HUES6 (cell line): Measurements from ENCODE around the gene WNK2.

Source experiments
- H3K27ac ChIP-seq: 2 replicates; pipeline ENCODE4 v1.7.0; 2013; ENCODE audit warnings: low read depth, mild to moderate bottlenecking, low read length, inconsistent platforms
- H3K27me3 ChIP-seq: 2 replicates; pipeline ENCODE4 v1.6.1; 2013; ENCODE audit warnings: low read length; ENCODE audit not compliant: control insufficient read depth, insufficient read depth
- H3K36me3 ChIP-seq: 2 replicates; pipeline ENCODE4 v1.6.1; 2013; ENCODE audit warnings: low read length; ENCODE audit not compliant: control insufficient read depth, insufficient read depth
- H3K4me1 ChIP-seq: 2 replicates; pipeline ENCODE4 v1.6.1; 2013; ENCODE audit warnings: low read length; ENCODE audit not compliant: control insufficient read depth, insufficient read depth
- H3K4me3 ChIP-seq: 2 replicates; pipeline ENCODE4 v1.5.1; 2013; ENCODE audit warnings: low read depth, low read length
- H3K9ac ChIP-seq: one replicate; pipeline ENCODE4 v1.6.1; 2013; ENCODE audit warnings: mild to moderate bottlenecking, low read length
- H3K9me3 ChIP-seq: 2 replicates; pipeline ENCODE4 v1.6.1; 2013; ENCODE audit warnings: low read depth, low read length; ENCODE audit not compliant: control insufficient read depth, insufficient read depth

WNK2 gene

GRCh38 chr9:93302586-93303257 lies 118.8 kb downstream of the WNK2 start:
- Histone ChIP-seq H3K36me3 (peaks cover 13% of the 10 kb centered on the region), H3K9ac (no peak overlapping the region), H3K4me1 (peaks cover 5% of the 10 kb centered on the region; the same call in 1 of the 2 replicates), H3K9me3 (no peaks in the 10 kb centered on the region), H3K27me3 (no peaks in the 10 kb centered on the region), H3K27ac (no peak overlapping the region), H3K4me3 (no peak overlapping the region)

GRCh38 chr9:93303258-93303771 lies 119.4 kb downstream of the WNK2 start:
- H3K36me3 ChIP-seq = peaks cover 7% of the 10 kb centered on the region
- no peak overlapping the region for H3K27ac ChIP-seq
- no peaks in the 10 kb centered on the region for H3K27me3 ChIP-seq
- H3K4me1 ChIP-seq = peaks cover 5% of the 10 kb centered on the region; the same call in 1 of the 2 replicates
- H3K4me3 ChIP-seq = no peak overlapping the region
- H3K9ac ChIP-seq = no peak overlapping the region
- H3K9me3 ChIP-seq = no peaks in the 10 kb centered on the region

GRCh38 chr9:93303806-93304573 lies 120.1 kb downstream of the WNK2 start:
- H3K4me3 ChIP-seq = no peak overlapping the region
- no peaks in the 10 kb centered on the region for H3K27me3 ChIP-seq
- no peak overlapping the region for H3K9ac ChIP-seq

GRCh38 chr9:93304574-93305496 lies 120.9 kb downstream of the WNK2 start:
- Histone ChIP-seq H3K4me1 (peaks cover 5% of the 10 kb centered on the region; the same call in 1 of the 2 replicates), H3K9ac (no peak overlapping the region), H3K27me3 (no peaks in the 10 kb centered on the region), H3K27ac (no peak overlapping the region), H3K36me3 (no peaks in the 10 kb centered on the region), H3K9me3 (no peaks in the 10 kb centered on the region), H3K4me3 (no peak overlapping the region)

More at GRCh38 chr9:93303806-93304573, 120.1 kb downstream of the WNK2 start:
- Histone ChIP-seq H3K4me1 (peaks cover 5% of the 10 kb centered on the region; the same call in 1 of the 2 replicates), H3K27ac (no peak overlapping the region), H3K36me3 (0 out of 2 replicates have a peak, but pooled peaks cover under 1% of the 10 kb centered on the region), H3K9me3 (no peaks in the 10 kb centered on the region)

- no peak overlapping the region for H3K4me3 ChIP-seq
These were observed 121.6 kb downstream of the WNK2 start for GRCh38 chr9:93305497-93306020.

GRCh38 chr9:93306081-93306480 lies 122.1 kb downstream of the WNK2 start:
- H3K9ac ChIP-seq = no peak overlapping the region
- no peaks in the 10 kb centered on the region for H3K36me3 ChIP-seq
- H3K4me1 ChIP-seq = peaks cover 5% of the 10 kb centered on the region; the same call in 1 of the 2 replicates

More at GRCh38 chr9:93305497-93306020, 121.6 kb downstream of the WNK2 start:
- Histone ChIP-seq H3K27ac (no peak overlapping the region), H3K27me3 (no peaks in the 10 kb centered on the region), H3K9me3 (no peaks in the 10 kb centered on the region), H3K36me3 (no peaks in the 10 kb centered on the region), H3K9ac (no peak overlapping the region), H3K4me1 (peaks cover 5% of the 10 kb centered on the region; the same call in 1 of the 2 replicates)

GRCh38 chr9:93306579-93307091 lies 122.7 kb downstream of the WNK2 start:
- Histone ChIP-seq H3K36me3 (no peaks in the 10 kb centered on the region), H3K4me3 (no peak overlapping the region), H3K9ac (no peak overlapping the region), H3K27me3 (no peaks in the 10 kb centered on the region), H3K4me1 (peaks cover 5% of the 10 kb centered on the region; the same call in 1 of the 2 replicates), H3K27ac (no peak overlapping the region), H3K9me3 (peaks cover under 1% of the 10 kb centered on the region; the same call in 1 of the 2 replicates)

More at GRCh38 chr9:93306081-93306480, 122.1 kb downstream of the WNK2 start:
- H3K4me3 ChIP-seq = no peak overlapping the region
- H3K9me3 ChIP-seq = no peaks in the 10 kb centered on the region; the same call in 1 of the 2 replicates
- H3K27me3 ChIP-seq = no peaks in the 10 kb centered on the region
- H3K27ac ChIP-seq = no peak overlapping the region

GRCh38 chr9:93307468-93308157 lies 123.7 kb downstream of the WNK2 start:
- Histone ChIP-seq H3K27me3 (no peaks in the 10 kb centered on the region), H3K9ac (no peak overlapping the region), H3K36me3 (no peaks in the 10 kb centered on the region), H3K27ac (no peak overlapping the region), H3K4me1 (peaks cover 5% of the 10 kb centered on the region; the same call in 1 of the 2 replicates), H3K4me3 (no peak overlapping the region), H3K9me3 (peaks cover 4% of the 10 kb centered on the region; the same call in 1 of the 2 replicates)

GRCh38 chr9:93308158-93308602 lies 124.2 kb downstream of the WNK2 start:
- Histone ChIP-seq H3K4me1 (peaks cover 5% of the 10 kb centered on the region; the same call in 1 of the 2 replicates), H3K27ac (no peak overlapping the region), H3K9me3 (peaks cover 9% of the 10 kb centered on the region; the same call in 1 of the 2 replicates), H3K36me3 (no peaks in the 10 kb centered on the region), H3K4me3 (no peak overlapping the region), H3K27me3 (no peaks in the 10 kb centered on the region), H3K9ac (no peak overlapping the region)
